Liver (tissue), 9 donors: ENCODE results near the gene VTCN1. TPM values are rescaled to one million over a fixed set of nuclear protein-coding genes. Genes with fewer than 3 reads are reported as not detected.

Source experiments
- DNase-seq: peaks from one replicate; pipeline ENCODE4 v3.0.0-alpha.2; 2017; ENCODE audit warnings: low spot score
- H3K27ac ChIP-seq, 2 donors: one replicate each; pipeline ENCODE4 v1.7.0; 2013; ENCODE audit warnings: inconsistent platforms in 2 of 2, low read length in 2 of 2, control low read depth in 1 of 2, low read depth in 1 of 2, mild to moderate bottlenecking in 1 of 2
- H3K27me3 ChIP-seq, 4 donors: one replicate each; pipeline versions ENCODE4 v1.6.1 to v1.7.0; 2013; ENCODE audit warnings: low read length in 3 of 4, inconsistent platforms in 1 of 4, mild to moderate bottlenecking in 1 of 4, moderate library complexity in 1 of 4; ENCODE audit not compliant: control insufficient read depth in 4 of 4, insufficient read depth in 4 of 4
- H3K36me3 ChIP-seq, 4 donors: one replicate each; pipeline versions ENCODE4 v1.6.1 to v1.7.0; 2013; ENCODE audit warnings: low read length in 3 of 4, mild to moderate bottlenecking in 3 of 4, low read depth in 1 of 4, moderate library complexity in 1 of 4; ENCODE audit not compliant: control insufficient read depth in 4 of 4, insufficient read depth in 3 of 4
- H3K4me1 ChIP-seq, 4 donors: one replicate each; pipeline versions ENCODE4 v1.6.1 to v1.7.0; 2013; ENCODE audit warnings: low read length in 3 of 4, mild to moderate bottlenecking in 3 of 4, moderate library complexity in 1 of 4; ENCODE audit not compliant: control insufficient read depth in 4 of 4, insufficient read depth in 4 of 4
- H3K4me3 ChIP-seq, 3 donors: one replicate each; pipeline versions ENCODE4 v1.6.1 to v1.7.0; 2013; ENCODE audit warnings: low read length in 3 of 3, control low read depth in 1 of 3, low read depth in 1 of 3, mild to moderate bottlenecking in 1 of 3
- H3K9ac ChIP-seq, 2 donors: one replicate each; pipeline ENCODE4 v1.7.0; 2013; ENCODE audit warnings: low read length in 2 of 2, mild to moderate bottlenecking in 2 of 2, moderate library complexity in 2 of 2, control low read depth in 1 of 2, low read depth in 1 of 2
- H3K9me3 ChIP-seq, 4 donors: one replicate each; pipeline versions ENCODE4 v1.6.1 to v1.7.0; 2013; ENCODE audit warnings: low read length in 3 of 4; ENCODE audit not compliant: control insufficient read depth in 4 of 4
- ATF3 ChIP-seq: IDR thresholded peaks from 2 replicates; pipeline ENCODE4 v1.6.1; 2016; ENCODE audit warnings: antibody characterized with exemption
- CTCF ChIP-seq: fragments of 150-350 bp; IDR thresholded peaks from 2 replicates; pipeline ENCODE4 v1.5.1; 2017; ENCODE audit warnings: improper control_type of control experiment, low read depth, low read length; ENCODE audit not compliant: missing input control
- EGR1 ChIP-seq, 2 donors: IDR thresholded peaks; 2 replicates each; pipeline ENCODE4 v1.6.1; 2016 to 2018; ENCODE audit warnings: antibody characterized with exemption in 2 of 2, low read depth in 2 of 2
- FOXA1 ChIP-seq: IDR thresholded peaks from 2 replicates; pipeline ENCODE4 v1.6.1; 2016; ENCODE audit warnings: antibody characterized with exemption
- FOXA2 ChIP-seq: IDR thresholded peaks from 2 replicates; pipeline ENCODE4 v1.6.1; 2016; ENCODE audit warnings: antibody characterized with exemption
- GABPA ChIP-seq, 2 donors: IDR thresholded peaks in 1 of 2; conservative IDR thresholded peaks in 1 of 2; 2 replicates each; pipeline ENCODE4 v1.6.1; 2016; ENCODE audit warnings: antibody characterized with exemption in 2 of 2, mild to moderate bottlenecking in 1 of 2, moderate library complexity in 1 of 2
- HNF4A ChIP-seq, 2 donors: conservative IDR thresholded peaks; 2 replicates each; pipeline ENCODE4 v1.6.1; 2016; ENCODE audit warnings: antibody characterized with exemption in 2 of 2, mild to moderate bottlenecking in 2 of 2
- HNF4G ChIP-seq: IDR thresholded peaks from 2 replicates; pipeline ENCODE4 v1.6.1; 2016; ENCODE audit warnings: antibody characterized with exemption
- JUND ChIP-seq, 2 donors: IDR thresholded peaks; 2 replicates each; pipeline ENCODE4 v1.6.1; 2016; ENCODE audit warnings: antibody characterized with exemption in 2 of 2
- MAX ChIP-seq: IDR thresholded peaks from 2 replicates; pipeline ENCODE4 v1.6.1; 2016; ENCODE audit warnings: antibody characterized with exemption
- NR2F2 ChIP-seq: IDR thresholded peaks from 2 replicates; pipeline ENCODE4 v1.6.1; 2016; ENCODE audit warnings: antibody characterized with exemption
- RAD21 ChIP-seq, 2 donors: IDR thresholded peaks; 2 replicates each; pipeline ENCODE4 v1.6.1; 2016; ENCODE audit warnings: antibody characterized with exemption in 2 of 2, mild to moderate bottlenecking in 2 of 2
- REST ChIP-seq: IDR thresholded peaks from 2 replicates; pipeline ENCODE4 v1.6.1; 2016; ENCODE audit warnings: antibody characterized with exemption, mild to moderate bottlenecking
- RXRA ChIP-seq, 2 donors: IDR thresholded peaks; 2 replicates each; pipeline ENCODE4 v1.6.1; 2017 to 2018; ENCODE audit warnings: antibody characterized with exemption in 2 of 2, mild to moderate bottlenecking in 1 of 2
- SP1 ChIP-seq: IDR thresholded peaks from 2 replicates; pipeline ENCODE4 v1.6.1; 2018; ENCODE audit warnings: antibody characterized with exemption, mild to moderate bottlenecking
- TAF1 ChIP-seq: conservative IDR thresholded peaks from 2 replicates; pipeline ENCODE4 v1.6.1; 2016; ENCODE audit warnings: antibody characterized with exemption, mild to moderate bottlenecking
- YY1 ChIP-seq: IDR thresholded peaks from 2 replicates; pipeline ENCODE4 v1.6.1; 2016; ENCODE audit warnings: antibody characterized with exemption, mild to moderate bottlenecking
- ZBTB33 ChIP-seq: IDR thresholded peaks from 2 replicates; pipeline ENCODE4 v1.6.1; 2016; ENCODE audit warnings: antibody characterized with exemption
- whole genome bisulfite sequencing: extraction: QIAGEN DNeasy Blood & Tissue Kit; methylation state at CpG from one replicate; pipeline ENCODE4 v1.1.7; 2013; 5-methylcytosine and 5-hydroxymethylcytosine counted together
- polyA plus RNA-seq, 2 donors: library from polyadenylated mRNA; stranded (reverse) in 1 of 2; unstranded in 1 of 2; fragments of 200-250 nt in 1 of 2; fragments of >200 nt in 1 of 2; fragmentation: Nextera tagmentation in 1 of 2; extraction: Ambion mirVana in 1 of 2; gene quantifications; one replicate each; pipeline versions ENCODE4 v1.2.1 to v1.2.3, GENCODE V29; 2013 to 2015
- total RNA-seq, 2 donors: library from RNA; depleted of rRNA; stranded (reverse); fragments of >200 nt; gene quantifications; one replicate each; pipeline ENCODE4 v1.2.3, GENCODE V29; 2014
- donor health status: healthy.
- donor health status: healthy.
- donor health status: healthy.
- donor health status: healthy.
- donor health status: healthy.

The VTCN1 gene
- total and polyA plus RNA-seq, 4 donors = 0.28 to 1.0 (median 0.45) TPM

- Histone ChIP-seq H3K4me3 (no peak overlapping the region), H3K9me3 (no peaks in the 10 kb centered on the region), H3K36me3 (no peaks in the 10 kb centered on the region), H3K27me3 (no peaks in the 10 kb centered on the region), H3K27ac (no peak overlapping the region), H3K9ac (no peak overlapping the region), H3K4me1 (no peaks in the 10 kb centered on the region)
- TF ChIP-seq TAF1 (no peak), ZBTB33 (no peak), FOXA1 (no peak), CTCF (no peak), SP1 (no peak), REST (no peak), MAX (no peak), ATF3 (no peak), GABPA (IDR thresholded peaks at IDR 0.05 in 1 of 2, conservative IDR thresholded peaks at IDR 0.05 in 1 of 2) (no peak), JUND (IDR thresholded peaks at IDR 0.05) (no peak), NR2F2 (no peak), HNF4A (conservative IDR thresholded peaks at IDR 0.05) (no peak), RXRA (IDR thresholded peaks at IDR 0.05) (no peak), RAD21 (IDR thresholded peaks at IDR 0.05) (no peak), FOXA2 (no peak), YY1 (no peak), HNF4G (no peak), EGR1 (IDR thresholded peaks at IDR 0.05; ENCODE audit: low read depth in 2 of 2) (no peak)
- DNase-seq = no peak
Observed at GRCh38 chr1:117143172-117143571, 67.6 kb downstream of the VTCN1 start.

- no peak overlapping the region for H3K4me3 ChIP-seq
- no peak overlapping the region for H3K9ac ChIP-seq
- H3K27ac ChIP-seq = no peak overlapping the region
- no peak for DNase-seq
- H3K9me3 ChIP-seq = no peaks in the 10 kb centered on the region
- 83% methylated on average over 2 of the region's 2 CpGs for WGBS
- H3K27me3 ChIP-seq = no peaks in the 10 kb centered on the region
- no peaks in the 10 kb centered on the region for H3K36me3 ChIP-seq
- no peaks in the 10 kb centered on the region for H3K4me1 ChIP-seq
- TF ChIP-seq NR2F2 (no peak), MAX (no peak), HNF4G (no peak), GABPA (IDR thresholded peaks at IDR 0.05 in 1 of 2, conservative IDR thresholded peaks at IDR 0.05 in 1 of 2) (no peak), ATF3 (no peak), EGR1 (IDR thresholded peaks at IDR 0.05; ENCODE audit: low read depth in 2 of 2) (no peak), REST (no peak), CTCF (no peak), FOXA1 (no peak), RAD21 (IDR thresholded peaks at IDR 0.05) (no peak)
Observed at GRCh38 chr1:117142200-117142599, 68.5 kb downstream of the VTCN1 start.
